NCI-H1436 treated with DMSO at 0.1 percent for 48 hours (cell line): ENCODE results near the gene GABRD.

ENCODE experiments used
- DNase-seq: peaks from one replicate; lab custom pipeline; 2025; lab: John Stamatoyannopoulos, UW

GABRD gene

GRCh38 chr1:2053784-2054376 lies 34.7 kb downstream of the GABRD start:
- DNase-seq, result no peak

GRCh38 chr1:2054560-2054959 lies 35.4 kb downstream of the GABRD start:
- no peak for DNase-seq

GRCh38 chr1:2055911-2056575 lies 36.9 kb downstream of the GABRD start:
- DNase-seq, result no peak

GRCh38 chr1:2056955-2057590 lies 37.9 kb downstream of the GABRD start:
- no peak for DNase-seq

- DNase-seq, result no peak
Measured at GRCh38 chr1:2059290-2059953, 40.3 kb downstream of the GABRD start.

DNA sequence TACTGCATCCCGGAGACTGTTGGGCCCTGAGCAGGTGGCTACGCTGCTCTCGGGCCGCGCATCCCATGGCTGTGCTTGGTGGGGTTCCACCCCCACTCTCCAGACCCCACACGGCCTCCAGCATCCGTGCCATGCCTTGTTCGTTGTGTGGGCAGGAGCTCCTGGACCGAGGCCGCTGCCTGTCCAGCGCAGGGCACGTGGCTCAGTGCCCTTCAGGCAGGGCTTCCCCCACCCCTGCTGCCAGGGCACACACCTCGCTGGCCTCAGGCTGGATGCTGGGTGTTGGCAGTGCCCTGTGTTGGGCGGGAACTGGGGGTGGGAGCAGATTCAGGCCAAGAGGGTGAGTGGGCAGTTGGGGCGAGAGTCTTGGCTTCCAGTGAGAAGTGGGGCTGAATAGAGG lies 40.9 kb downstream of the GABRD start:
- DNase-seq, result no peak

DNA sequence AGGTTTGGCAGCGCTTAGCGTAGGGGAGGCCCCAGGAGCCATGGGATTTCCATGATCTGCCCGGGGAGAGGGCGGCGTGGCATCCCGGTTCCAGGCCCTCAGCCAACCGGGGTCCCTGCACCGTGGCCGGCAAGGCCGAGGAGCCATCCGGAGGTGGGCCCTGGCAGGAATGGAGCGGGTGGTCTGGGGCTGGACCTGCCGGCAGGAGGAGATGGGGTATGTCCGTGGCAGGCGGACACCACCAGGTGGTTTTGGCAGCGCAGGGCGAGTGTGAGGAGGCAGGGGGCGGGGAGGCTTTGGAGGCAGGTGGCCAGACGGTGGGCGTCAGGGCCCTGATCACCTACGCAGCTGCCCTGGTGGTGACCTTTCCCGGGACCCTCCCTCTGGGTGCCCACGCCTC lies 41.4 kb downstream of the GABRD start:
- no peak for DNase-seq

DNA sequence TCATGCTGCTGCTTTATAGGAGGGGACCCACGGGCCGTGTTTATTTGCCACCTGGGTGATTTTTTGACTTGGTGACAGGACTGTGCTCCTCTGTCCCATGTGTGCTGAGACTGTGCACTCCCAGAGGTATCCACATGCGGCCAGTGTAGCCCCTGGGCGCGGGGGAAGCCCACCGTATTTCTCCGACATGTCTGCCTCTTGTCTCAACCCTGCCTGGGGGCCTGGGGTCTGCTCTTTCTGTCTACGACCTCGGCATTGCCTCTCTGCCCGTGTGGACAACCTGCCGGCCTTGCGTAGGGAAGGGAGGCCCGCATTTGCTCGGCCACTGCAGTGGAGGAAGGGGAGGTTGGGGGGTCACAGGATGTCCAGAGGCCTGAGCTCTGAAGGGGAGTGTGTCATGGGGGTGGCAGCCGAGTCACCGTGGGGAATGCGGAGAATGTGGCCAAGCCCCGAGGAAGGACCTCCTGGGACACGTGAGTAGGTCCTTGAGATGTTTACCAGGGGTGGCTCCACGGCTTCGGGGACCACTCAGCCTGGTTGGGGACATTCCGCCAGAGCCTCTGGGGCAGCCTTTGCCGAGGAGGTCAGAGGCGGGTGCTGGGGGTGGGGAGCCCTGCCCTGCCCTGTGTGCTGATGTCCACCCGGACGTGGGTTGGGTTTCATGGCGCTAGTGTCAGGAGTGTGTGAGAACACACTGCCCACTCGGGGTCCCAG lies 42.1 kb downstream of the GABRD start:
- no peak for DNase-seq

GRCh38 chr1:2065699-2066098 lies 46.6 kb downstream of the GABRD start:
- no peak for DNase-seq

GRCh38 chr1:2067393-2067792 lies 48.2 kb downstream of the GABRD start:
- no peak for DNase-seq

GRCh38 chr1:2067981-2068380 lies 48.8 kb downstream of the GABRD start:
- no peak for DNase-seq

- no peak for DNase-seq
Measured at GRCh38 chr1:2068951-2069350, 49.8 kb downstream of the GABRD start.

DNA sequence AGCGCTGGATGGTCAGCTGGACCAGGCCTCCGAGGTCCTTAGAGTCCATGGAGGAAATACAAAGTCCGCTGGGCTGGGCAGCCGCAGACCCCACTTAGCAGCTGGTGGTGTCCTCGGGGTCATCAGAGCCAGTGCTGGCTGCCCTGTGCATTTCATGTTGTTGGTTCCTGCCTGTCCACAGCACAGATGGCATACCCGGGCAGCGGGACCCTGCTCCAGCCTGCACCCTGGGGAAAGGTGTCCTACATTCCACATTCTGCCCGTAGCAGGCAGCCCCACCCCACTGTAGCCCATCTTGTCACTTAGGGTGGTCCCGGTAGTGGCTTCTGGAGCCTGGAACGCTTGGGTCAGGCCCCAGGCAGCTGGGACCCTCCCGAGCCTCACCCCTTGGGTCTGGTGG lies 50.9 kb downstream of the GABRD start:
- no peak for DNase-seq

DNA sequence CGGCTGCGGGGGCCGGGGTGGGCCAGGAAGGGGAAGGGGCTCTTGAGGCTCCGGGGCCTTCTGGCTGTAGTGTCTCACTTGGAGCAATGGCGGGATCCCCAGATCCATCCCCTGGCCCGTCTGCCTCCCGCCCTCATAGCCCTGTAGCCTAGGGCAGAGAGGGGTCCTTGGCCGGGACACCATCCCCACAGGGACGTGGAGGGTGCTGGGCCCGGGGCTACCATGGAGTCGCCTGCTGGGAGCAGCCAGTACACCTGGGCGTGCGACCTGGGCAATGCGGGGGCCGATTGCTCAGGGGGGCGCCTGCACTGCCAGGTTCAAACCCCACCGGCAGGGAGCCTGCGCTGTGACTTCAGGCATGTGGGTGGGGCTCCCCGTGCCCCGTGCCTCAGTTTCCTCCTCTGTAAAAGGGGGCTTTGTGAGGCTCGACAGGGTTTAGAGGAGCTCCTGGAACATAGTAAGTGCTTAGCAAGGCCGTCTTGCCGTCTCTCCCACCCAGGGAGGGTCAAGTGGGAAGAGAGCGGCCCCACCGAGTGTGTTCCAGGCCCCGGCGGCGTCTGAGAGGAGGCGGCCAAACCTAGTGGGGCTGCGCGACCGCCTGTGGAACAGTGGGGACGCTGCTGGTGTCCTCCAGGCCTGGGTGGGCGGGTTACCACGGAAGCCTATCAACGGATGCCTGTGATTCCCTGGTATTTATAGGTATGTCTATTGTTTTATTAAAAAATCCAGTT lies 51.8 kb downstream of the GABRD start:
- no peak for DNase-seq

- no peak for DNase-seq
Measured at GRCh38 chr1:2072109-2072806, 53.1 kb downstream of the GABRD start.

DNA sequence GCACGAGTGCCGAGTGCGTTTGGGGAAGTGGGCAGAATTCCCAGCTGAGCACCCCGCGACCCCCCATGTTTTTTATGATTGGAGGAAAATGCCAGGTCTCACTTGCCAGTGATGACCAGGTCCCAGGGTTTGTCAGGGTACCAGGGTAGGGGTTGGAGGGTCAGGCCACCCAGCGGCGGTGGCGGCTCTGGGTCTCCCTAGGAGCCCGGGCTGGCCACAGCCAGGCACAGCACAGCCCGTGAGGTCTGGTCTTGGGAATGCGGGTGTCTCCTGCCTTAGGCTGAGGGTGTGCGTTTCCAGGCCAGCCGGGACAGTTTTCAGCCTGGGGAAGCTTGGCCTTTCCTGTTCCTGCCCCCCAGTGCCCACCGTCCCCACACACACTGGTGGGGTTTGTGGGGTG lies 53.7 kb downstream of the GABRD start:
- no peak for DNase-seq

DNA sequence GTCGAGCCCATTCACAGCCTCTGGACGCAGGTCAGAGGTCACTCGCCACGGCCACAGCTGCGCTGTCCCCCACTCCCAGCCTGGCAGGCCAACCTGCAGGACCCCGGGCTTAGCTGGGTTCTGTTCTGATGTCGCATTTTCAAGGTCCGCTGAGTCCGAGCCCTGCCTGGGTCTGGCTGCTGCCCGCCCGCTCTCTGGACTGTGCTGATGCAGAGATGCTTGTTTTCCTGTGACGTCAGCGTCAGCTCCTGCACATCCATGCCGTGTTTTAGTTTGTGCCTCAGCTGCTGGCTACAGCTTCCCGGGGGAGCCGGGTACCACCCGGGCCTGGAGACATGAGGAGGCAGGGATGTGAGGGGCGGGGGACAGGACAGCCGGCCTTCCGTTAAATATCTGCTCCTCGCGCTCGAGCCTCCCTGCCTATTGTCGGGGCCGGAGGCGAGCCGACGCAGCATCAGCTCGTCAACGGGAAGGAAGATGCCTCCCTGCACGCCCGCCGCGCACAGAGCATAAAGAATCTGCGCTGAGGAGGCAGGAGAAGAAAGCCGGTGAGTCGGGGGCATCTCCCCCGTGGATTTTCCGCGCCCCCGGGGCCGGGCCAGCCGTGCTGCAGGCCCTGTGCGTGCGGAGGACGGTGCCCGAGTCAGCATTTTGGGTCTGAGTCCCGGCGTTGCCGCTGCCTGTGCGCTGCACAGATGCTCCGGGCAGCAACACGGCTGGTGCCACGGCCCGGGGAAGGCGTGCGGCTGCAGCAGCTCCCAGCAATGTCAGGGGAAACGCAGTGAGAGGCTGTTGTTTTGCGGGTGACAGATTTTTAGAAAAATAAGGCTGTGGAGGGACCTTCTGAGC lies 54.5 kb downstream of the GABRD start:
- no peak for DNase-seq

DNA sequence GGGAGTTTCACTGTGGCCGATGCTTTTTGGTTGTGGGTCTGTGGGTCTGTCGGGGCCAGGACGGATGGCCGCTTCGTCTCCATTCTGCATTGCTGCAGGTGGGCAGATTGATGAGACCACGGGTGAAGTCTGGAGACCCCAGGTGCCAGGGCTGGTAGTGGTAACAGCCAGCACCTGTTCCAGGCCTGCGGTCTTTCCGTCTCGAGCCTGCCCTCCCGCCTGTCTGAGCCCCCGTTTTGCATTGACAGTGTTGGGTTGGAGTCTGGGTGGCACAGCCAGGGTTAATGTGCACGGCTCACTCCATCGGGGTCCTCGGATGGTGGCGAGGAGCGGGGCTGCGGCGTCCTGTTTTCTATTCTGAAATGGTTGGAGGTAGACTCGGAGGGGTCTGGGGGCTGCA lies 55.3 kb downstream of the GABRD start:
- DNase-seq, result no peak

- DNase-seq, result no peak
Measured at GRCh38 chr1:2074944-2075740, 56.0 kb downstream of the GABRD start.
